GM19397 (cell line): ENCODE measurements around the gene ACTL8.

Experiments used
- ATAC-seq: cut with Tn5 transposase; IDR thresholded peaks from one replicate; pipeline ENCODE4 v1.9.1; 2021; ENCODE audit warnings: mild to moderate bottlenecking, moderate library complexity; ENCODE audit not compliant: unreplicated experiment

ACTL8 gene

GRCh38 chr1:17755120-17755519, at the start of gene ACTL8:
Gene ACTL8 (plus strand): TSS chr1:17755333. CDS start chr1:17823009, 67,676 bp downstream.
- ATAC-seq = no peak

GRCh38 chr1:17706445-17706844, 48.7 kb upstream of the ACTL8 start:
- no peak for ATAC-seq

- no peak for ATAC-seq
Measured at GRCh38 chr1:17709981-17710380, 45.2 kb upstream of the ACTL8 start.

GRCh38 chr1:17710889-17711576, 44.1 kb upstream of the ACTL8 start:
- ATAC-seq = no peak

- ATAC-seq = no peak
Measured at GRCh38 chr1:17711577-17711910, 43.6 kb upstream of the ACTL8 start.

GRCh38 chr1:17711941-17712340, 43.2 kb upstream of the ACTL8 start:
- no peak for ATAC-seq

- ATAC-seq = no peak
Measured at GRCh38 chr1:17713993-17714392, 41.1 kb upstream of the ACTL8 start.

GRCh38 chr1:17717594-17718535, 37.3 kb upstream of the ACTL8 start:
- ATAC-seq = no peak

GRCh38 chr1:17719874-17720273, 35.3 kb upstream of the ACTL8 start:
- no peak for ATAC-seq

GRCh38 chr1:17721444-17721843, 33.7 kb upstream of the ACTL8 start:
- no peak for ATAC-seq

GRCh38 chr1:17723684-17724083, 31.4 kb upstream of the ACTL8 start:
- no peak for ATAC-seq

GRCh38 chr1:17724150-17724549, 31.0 kb upstream of the ACTL8 start:
- no peak for ATAC-seq

- ATAC-seq = no peak
Measured at GRCh38 chr1:17725084-17725719, 29.9 kb upstream of the ACTL8 start.

- no peak for ATAC-seq
Measured at GRCh38 chr1:17725811-17726582, 29.1 kb upstream of the ACTL8 start.

GRCh38 chr1:17728123-17728712, 26.9 kb upstream of the ACTL8 start:
- no peak for ATAC-seq

GRCh38 chr1:17729248-17729647, 25.9 kb upstream of the ACTL8 start:
- no peak for ATAC-seq

- no peak for ATAC-seq
Measured at GRCh38 chr1:17729909-17730308, 25.2 kb upstream of the ACTL8 start.

GRCh38 chr1:17731460-17731859, 23.7 kb upstream of the ACTL8 start:
- ATAC-seq = no peak

- no peak for ATAC-seq
Measured at GRCh38 chr1:17732475-17732874, 22.7 kb upstream of the ACTL8 start.

- no peak for ATAC-seq
Measured at GRCh38 chr1:17733661-17734060, 21.5 kb upstream of the ACTL8 start.

GRCh38 chr1:17734609-17735008, 20.5 kb upstream of the ACTL8 start:
- no peak for ATAC-seq
